ENCODE results near the gene PAQR6.
A peak's percentile ranks its signal among the peaks of the same experiment; 100 is the strongest.

Gene PAQR6

GRCh38 chr1:156247460-156248322 lies at the start of gene PAQR6:
Gene PAQR6, minus strand, starts transcription at chr1:156248056. Its CDS starts 1,325 bp downstream, at chr1:156246731.
- Mint-ChIP-seq H3K9me3 (no peaks in the 10 kb centered on the region), H3K36me3 (ENCODE audit: low read depth) (peaks cover 52% of the 10 kb centered on the region), H3K27me3 (peaks cover 37% of the 10 kb centered on the region), H3K4me1 (ENCODE audit: low read depth) (peaks cover 13% of the 10 kb centered on the region), H3K4me3 (no peak within 1 kb of the TSS), H3K27ac (no peak within 1 kb of the TSS)
- intact Hi-C loops (cut with micrococcal nuclease): no loop called here

- intact Hi-C loops (cut with micrococcal nuclease): no loop called here
- H3K9me3 Mint-ChIP-seq: no peaks in the 10 kb centered on the region
- peaks cover 1% of the 10 kb centered on the region for H3K27me3 Mint-ChIP-seq
- H3K4me3 Mint-ChIP-seq: peak within 1 kb of the TSS; percentile 97
- H3K4me1 Mint-ChIP-seq (ENCODE audit: low read depth): peaks cover 48% of the 10 kb centered on the region
- peak within 1 kb of the TSS; percentile 92 for H3K27ac Mint-ChIP-seq
- H3K36me3 Mint-ChIP-seq (ENCODE audit: low read depth): peaks cover 47% of the 10 kb centered on the region
Measured at GRCh38 chr1:156295391-156295947, 47.6 kb upstream of the PAQR6 start, which contains the start of gene GLMP. Gene GLMP, minus strand, starts transcription at chr1:156295679. Its CDS starts 34 bp downstream, at chr1:156295645.

GRCh38 chr1:156293895-156294294 lies 46.0 kb upstream of the PAQR6 start:
- H3K27me3 Mint-ChIP-seq: peaks cover 1% of the 10 kb centered on the region
- peak overlapping the region; percentile 97 for H3K4me3 Mint-ChIP-seq
- intact Hi-C loops (cut with micrococcal nuclease): no loop called here
- H3K9me3 Mint-ChIP-seq: no peaks in the 10 kb centered on the region
- peaks cover 53% of the 10 kb centered on the region for H3K4me1 Mint-ChIP-seq (ENCODE audit: low read depth)
- H3K36me3 Mint-ChIP-seq (ENCODE audit: low read depth): peaks cover 51% of the 10 kb centered on the region
- H3K27ac Mint-ChIP-seq: no peak overlapping the region

- Mint-ChIP-seq H3K4me3 (peak overlapping the region; percentile 30), H3K27me3 (peaks cover 1% of the 10 kb centered on the region), H3K9me3 (no peaks in the 10 kb centered on the region), H3K4me1 (ENCODE audit: low read depth) (peaks cover 53% of the 10 kb centered on the region), H3K36me3 (ENCODE audit: low read depth) (peaks cover 60% of the 10 kb centered on the region), H3K27ac (peak overlapping the region; percentile 38)
- intact Hi-C loops (cut with micrococcal nuclease): no loop called here
Measured at GRCh38 chr1:156293098-156293434, 45.2 kb upstream of the PAQR6 start.

GRCh38 chr1:156291226-156292061 lies 43.6 kb upstream of the PAQR6 start:
- intact Hi-C loops (cut with micrococcal nuclease): no loop called here
- Mint-ChIP-seq H3K4me3 (peak overlapping the region; percentile 74), H3K9me3 (no peaks in the 10 kb centered on the region), H3K27ac (peak overlapping the region; percentile 81), H3K4me1 (ENCODE audit: low read depth) (peaks cover 53% of the 10 kb centered on the region), H3K36me3 (ENCODE audit: low read depth) (peaks cover 71% of the 10 kb centered on the region), H3K27me3 (peaks cover 1% of the 10 kb centered on the region)

GRCh38 chr1:156289857-156290256 lies 42.0 kb upstream of the PAQR6 start:
- H3K4me3 Mint-ChIP-seq: no peak overlapping the region
- peaks cover 80% of the 10 kb centered on the region for H3K36me3 Mint-ChIP-seq (ENCODE audit: low read depth)
- intact Hi-C loops (cut with micrococcal nuclease): loop anchor here (10.0 kb wide), 1 partner anchor 45 kb away; the partner anchor contains the start of genes CCT3 and TSACC
- H3K27me3 Mint-ChIP-seq: peaks cover under 1% of the 10 kb centered on the region
- no peak overlapping the region for H3K27ac Mint-ChIP-seq
- H3K4me1 Mint-ChIP-seq (ENCODE audit: low read depth): peaks cover 62% of the 10 kb centered on the region
- H3K9me3 Mint-ChIP-seq: no peaks in the 10 kb centered on the region

- Mint-ChIP-seq H3K36me3 (ENCODE audit: low read depth) (peaks cover 58% of the 10 kb centered on the region), H3K4me3 (no peak overlapping the region), H3K9me3 (no peaks in the 10 kb centered on the region), H3K27me3 (no peaks in the 10 kb centered on the region), H3K4me1 (ENCODE audit: low read depth) (peaks cover 58% of the 10 kb centered on the region), H3K27ac (peak overlapping the region; percentile 42)
- intact Hi-C loops (cut with micrococcal nuclease): loop anchor here (10.0 kb wide), 1 partner anchor 49 kb away; the partner anchor contains the start of genes CCT3 and TSACC
Measured at GRCh38 chr1:156286061-156286460, 38.2 kb upstream of the PAQR6 start.

GRCh38 chr1:156285437-156285836 lies 37.6 kb upstream of the PAQR6 start:
- peaks cover 60% of the 10 kb centered on the region for H3K36me3 Mint-ChIP-seq (ENCODE audit: low read depth)
- intact Hi-C loops (cut with micrococcal nuclease): loop anchor here (10.0 kb wide), 1 partner anchor 49 kb away; the partner anchor contains the start of genes CCT3 and TSACC

GRCh38 chr1:156284757-156285156 lies 36.9 kb upstream of the PAQR6 start:
- Mint-ChIP-seq H3K4me1 (ENCODE audit: low read depth) (peaks cover 62% of the 10 kb centered on the region), H3K4me3 (no peak overlapping the region), H3K9me3 (no peaks in the 10 kb centered on the region), H3K36me3 (ENCODE audit: low read depth) (peaks cover 67% of the 10 kb centered on the region), H3K27ac (peak overlapping the region; percentile 10), H3K27me3 (no peaks in the 10 kb centered on the region)
- intact Hi-C loops (cut with micrococcal nuclease): loop anchor here (10.0 kb wide), 1 partner anchor 50 kb away; the partner anchor contains the start of genes CCT3 and TSACC

More at GRCh38 chr1:156285437-156285836, 37.6 kb upstream of the PAQR6 start:
- Mint-ChIP-seq H3K4me3 (no peak overlapping the region), H3K4me1 (ENCODE audit: low read depth) (peaks cover 60% of the 10 kb centered on the region), H3K9me3 (no peaks in the 10 kb centered on the region), H3K27me3 (no peaks in the 10 kb centered on the region), H3K27ac (peak overlapping the region; percentile 42)

- Mint-ChIP-seq H3K27me3 (no peaks in the 10 kb centered on the region), H3K27ac (peak within 1 kb of the TSS; percentile 93), H3K9me3 (no peaks in the 10 kb centered on the region), H3K4me3 (peak within 1 kb of the TSS; percentile 93), H3K4me1 (ENCODE audit: low read depth) (peaks cover 62% of the 10 kb centered on the region), H3K36me3 (ENCODE audit: low read depth) (peaks cover 64% of the 10 kb centered on the region)
- intact Hi-C loops (cut with micrococcal nuclease): loop anchor here (10.0 kb wide), 1 partner anchor 51 kb away; the partner anchor contains the start of genes CCT3 and TSACC
Measured at GRCh38 chr1:156284112-156284511, 36.3 kb upstream of the PAQR6 start, which contains the start of gene TMEM79. Gene TMEM79, plus strand, starts transcription at chr1:156284325. Its CDS starts 902 bp downstream, at chr1:156285227.

GRCh38 chr1:156283521-156283920 lies 35.7 kb upstream of the PAQR6 start:
- intact Hi-C loops (cut with micrococcal nuclease): loop anchor here (10.0 kb wide), 1 partner anchor 51 kb away; the partner anchor contains the start of genes CCT3 and TSACC
- H3K4me1 Mint-ChIP-seq (ENCODE audit: low read depth): peaks cover 67% of the 10 kb centered on the region
- no peaks in the 10 kb centered on the region for H3K27me3 Mint-ChIP-seq
- no peaks in the 10 kb centered on the region for H3K9me3 Mint-ChIP-seq
- peak overlapping the region; percentile 93 for H3K27ac Mint-ChIP-seq
- H3K36me3 Mint-ChIP-seq (ENCODE audit: low read depth): peaks cover 64% of the 10 kb centered on the region
- H3K4me3 Mint-ChIP-seq: peak overlapping the region; percentile 93

GRCh38 chr1:156282479-156283222 lies 34.8 kb upstream of the PAQR6 start, which contains the start of gene SMG5:
Gene SMG5, minus strand, starts transcription at chr1:156282825. Its CDS starts 145 bp downstream, at chr1:156282680.
- Mint-ChIP-seq H3K4me3 (peak within 1 kb of the TSS; percentile 93), H3K36me3 (ENCODE audit: low read depth) (peaks cover 64% of the 10 kb centered on the region), H3K27ac (peak within 1 kb of the TSS; percentile 93), H3K27me3 (no peaks in the 10 kb centered on the region), H3K4me1 (ENCODE audit: low read depth) (peaks cover 76% of the 10 kb centered on the region), H3K9me3 (no peaks in the 10 kb centered on the region)
- intact Hi-C loops (cut with micrococcal nuclease): loop anchor here (10.0 kb wide), 1 partner anchor 52 kb away; the partner anchor contains the start of genes CCT3 and TSACC
